Body of pancreas (tissue), 4 donors: ENCODE results near the gene PRSS38.

ENCODE experiments used
- CTCF ChIP-seq, 7 experiments: fragments of 450-650 bp in 4 of 7; fragments of 200-600 bp in 3 of 7; sonication (generic) in 3 of 7; IDR thresholded peaks; one replicate each; pipeline ENCODE4 v1.5.1; 2016 to 2019; ENCODE audit warnings: antibody characterized with exemption in 7 of 7
- POLR2A ChIP-seq, 3 donors: fragments of 450-650 bp; IDR thresholded peaks; one replicate each; pipeline ENCODE4 v1.6.1; 2016; ENCODE audit warnings: antibody characterized with exemption in 3 of 3, mild to moderate bottlenecking in 2 of 3

- TF ChIP-seq CTCF (IDR thresholded peaks at IDR 0.05) (no peak), POLR2A (IDR thresholded peaks at IDR 0.05) (no peak)
These were observed 47.9 kb upstream of the PRSS38 start for GRCh38 chr1:227767401-227768124.
